GM06990 (cell line): ENCODE results near the gene GLDC.

Experiments used
- DNase-seq: peaks from one replicate; pipeline ENCODE4 v3.0.0-alpha.2; 2011; ENCODE audit not compliant: insufficient read length; ENCODE audit errors: extremely low read depth
- H3K27me3 ChIP-seq: replicated peaks from 2 replicates; pipeline ENCODE4 v1.6.0; 2011; ENCODE audit warnings: low read length; ENCODE audit not compliant: control insufficient read depth, insufficient read depth
- H3K36me3 ChIP-seq: 2 replicates; pipeline ENCODE4 v1.5.1; 2011; ENCODE audit warnings: low read length; ENCODE audit not compliant: control insufficient read depth, insufficient read depth
- H3K4me3 ChIP-seq: replicated peaks from 2 replicates; pipeline ENCODE4 v1.5.1; 2011; ENCODE audit warnings: low read depth, mild to moderate bottlenecking, control low read depth, low read length
- CTCF ChIP-seq: IDR thresholded peaks from 2 replicates; pipeline ENCODE4 v1.5.1; 2011; ENCODE audit warnings: low read length, control low read depth, mild to moderate bottlenecking, inconsistent platforms; ENCODE audit not compliant: insufficient read depth, poor library complexity, severe bottlenecking

The GLDC gene

GRCh38 chr9:6605202-6605601 lies 40.3 kb downstream of the GLDC start:
- H3K27me3 ChIP-seq = no peaks in the 10 kb centered on the region
- peak; percentile 56 for DNase-seq
- H3K4me3 ChIP-seq = peak overlapping the region; percentile 21; the same call in 1 of the 2 replicates
- H3K36me3 ChIP-seq = peaks cover 3% of the 10 kb centered on the region
- no peak for TF ChIP-seq CTCF

GRCh38 chr9:6600426-6600825 lies 45.1 kb downstream of the GLDC start:
- no peak for TF ChIP-seq CTCF
- H3K36me3 ChIP-seq = peaks cover 5% of the 10 kb centered on the region

GRCh38 chr9:6600006-6600405 lies 45.5 kb downstream of the GLDC start:
- H3K4me3 ChIP-seq = no peak overlapping the region
- no peak for TF ChIP-seq CTCF
- DNase-seq = no peak
- H3K36me3 ChIP-seq = peaks cover 5% of the 10 kb centered on the region
- H3K27me3 ChIP-seq = no peaks in the 10 kb centered on the region

More at GRCh38 chr9:6600426-6600825, 45.1 kb downstream of the GLDC start:
- DNase-seq = no peak
- Histone ChIP-seq H3K4me3 (no peak overlapping the region), H3K27me3 (no peaks in the 10 kb centered on the region)

GRCh38 chr9:6598249-6598725 lies 47.2 kb downstream of the GLDC start:
- DNase-seq = peak; percentile 79
- TF ChIP-seq CTCF = no peak
- Histone ChIP-seq H3K4me3 (no peak overlapping the region), H3K36me3 (peaks cover 5% of the 10 kb centered on the region), H3K27me3 (no peaks in the 10 kb centered on the region)

GRCh38 chr9:6592791-6593190 lies 52.7 kb downstream of the GLDC start:
- no peak for DNase-seq
- Histone ChIP-seq H3K36me3 (peaks cover 3% of the 10 kb centered on the region), H3K4me3 (no peak overlapping the region), H3K27me3 (no peaks in the 10 kb centered on the region)
- no peak for TF ChIP-seq CTCF

- peaks cover 3% of the 10 kb centered on the region for H3K36me3 ChIP-seq
- no peaks in the 10 kb centered on the region for H3K27me3 ChIP-seq
- H3K4me3 ChIP-seq = no peak overlapping the region
- no peak for DNase-seq
- no peak for TF ChIP-seq CTCF
Observed at GRCh38 chr9:6592231-6592630, 53.3 kb downstream of the GLDC start.
